HepG2 (cell line): ENCODE results near the gene CMTM2. TPM values are rescaled to one million over a fixed set of nuclear protein-coding genes. Genes with fewer than 3 reads are reported as not detected.

Source experiments
- ARNTL ChIP-seq: sonication (generic); formaldehyde crosslinking; IDR thresholded peaks from 2 replicates; pipeline ENCODE4 v1.4.0; 2020; ENCODE audit warnings: mild to moderate bottlenecking, missing genetic modification reagents
- ATF6 ChIP-seq: sonication (generic); formaldehyde crosslinking; conservative IDR thresholded peaks from 2 replicates; pipeline ENCODE4 v1.4.0; 2020; ENCODE audit warnings: missing genetic modification reagents
- GMEB1 ChIP-seq: sonication (generic); formaldehyde crosslinking; IDR thresholded peaks from 2 replicates; pipeline ENCODE4 v1.5.1; 2020; ENCODE audit warnings: missing genetic modification reagents, mild to moderate bottlenecking, borderline replicate concordance
- HOMEZ ChIP-seq: IDR thresholded peaks from 2 replicates; pipeline ENCODE4 v1.6.1; 2016; ENCODE audit warnings: low read depth
- KLF11 ChIP-seq: IDR thresholded peaks from 2 replicates; pipeline ENCODE4 v1.6.1; 2016; ENCODE audit warnings: missing compliant biosample characterization
- KMT2B ChIP-seq: IDR thresholded peaks from 2 replicates; pipeline ENCODE4 v1.6.1; 2016; ENCODE audit warnings: missing genetic modification reagents, missing compliant biosample characterization
- MTF1 ChIP-seq: sonication (generic); formaldehyde crosslinking; IDR thresholded peaks from 2 replicates; pipeline ENCODE4 v1.5.0; 2020; ENCODE audit warnings: missing genetic modification reagents
- NFRKB ChIP-seq: fragments of 450-650 bp; IDR thresholded peaks from 2 replicates; pipeline ENCODE4 v1.6.1; 2017
- NPAS2 ChIP-seq: sonication (generic); formaldehyde crosslinking; IDR thresholded peaks from 2 replicates; pipeline ENCODE4 v1.8.0; 2022; ENCODE audit warnings: mild to moderate bottlenecking, missing genetic modification reagents, borderline replicate concordance
- SRSF9 ChIP-seq: fragments of 200-400 bp; formaldehyde crosslinking; IDR thresholded peaks from 2 replicates; pipeline ENCODE4 v1.6.1; 2018; ENCODE audit warnings: borderline replicate concordance, mild to moderate bottlenecking, low read depth, low read length; ENCODE audit not compliant: insufficient read depth, poor library complexity, severe bottlenecking
- SUZ12 ChIP-seq: fragments of 150-350 bp; IDR thresholded peaks from 2 replicates; pipeline ENCODE4 v1.6.1; 2014; ENCODE audit warnings: low read depth, low read length
- THAP8 ChIP-seq: sonication (generic); formaldehyde crosslinking; IDR thresholded peaks from 2 replicates; pipeline ENCODE4 v1.5.1; 2020; ENCODE audit warnings: missing genetic modification reagents, mild to moderate bottlenecking, borderline replicate concordance
- TSC22D2 ChIP-seq: sonication (generic); formaldehyde crosslinking; IDR thresholded peaks from 2 replicates; pipeline ENCODE4 v1.5.1; 2020; ENCODE audit warnings: missing genetic modification reagents, mild to moderate bottlenecking, borderline replicate concordance
- ZBTB14 ChIP-seq: sonication (generic); formaldehyde crosslinking; IDR thresholded peaks from 2 replicates; pipeline ENCODE4 v1.4.0; 2020; ENCODE audit warnings: missing genetic modification reagents
- ZBTB33 ChIP-seq: sonication (generic); formaldehyde crosslinking; IDR thresholded peaks from 2 replicates; pipeline ENCODE4 v1.4.0; 2020; ENCODE audit warnings: missing genetic modification reagents
- ZNF101 ChIP-seq: sonication (generic); formaldehyde crosslinking; IDR thresholded peaks from 2 replicates; pipeline ENCODE4 v1.4.0; 2020; ENCODE audit warnings: mild to moderate bottlenecking, low read depth, missing genetic modification reagents, borderline replicate concordance
- ZNF160 ChIP-seq: sonication (generic); formaldehyde crosslinking; IDR thresholded peaks from 2 replicates; pipeline ENCODE4 v1.8.0; 2022; ENCODE audit warnings: mild to moderate bottlenecking, inconsistent platforms, missing genetic modification reagents
- ZNF274 ChIP-seq: sonication (generic); formaldehyde crosslinking; IDR thresholded peaks from 2 replicates; pipeline ENCODE4 v1.5.1; 2020; ENCODE audit warnings: mild to moderate bottlenecking, missing genetic modification reagents
- ZNF335 ChIP-seq: sonication (generic); formaldehyde crosslinking; IDR thresholded peaks from 2 replicates; pipeline ENCODE4 v1.4.0; 2020; ENCODE audit warnings: missing genetic modification reagents
- ZNF782 ChIP-seq: sonication (generic); formaldehyde crosslinking; IDR thresholded peaks from 2 replicates; pipeline ENCODE4 v1.4.0; 2020; ENCODE audit warnings: missing genetic modification reagents, mild to moderate bottlenecking, borderline replicate concordance
- polyA plus RNA-seq, 8 experiments: library from polyadenylated mRNA; depleted of rRNA in 3 of 8; stranded (reverse) in 7 of 8; unstranded in 1 of 8; fragments of >200 nt; fragmentation: Illumina TruSeq in 4 of 8; extraction: Trizol in 4 of 8; gene quantifications; 2 replicates each; pipeline versions ENCODE4 v1.2.1 to v1.2.3, GENCODE V29; 2011 to 2016; ENCODE audit warnings: low read depth in 4 of 8, missing spikeins in 1 of 8, mixed read lengths in 1 of 8; ENCODE audit not compliant: insufficient read depth in 1 of 8
- total RNA-seq, 5 experiments: library from RNA; depleted of rRNA; stranded (reverse); fragments of >200 nt; fragmentation: Illumina TruSeq; extraction: Trizol; gene quantifications; 2 replicates each; pipeline ENCODE4 v1.2.3, GENCODE V29; 2016; ENCODE audit warnings: low read depth in 1 of 5

Gene CMTM2
- total and polyA plus RNA-seq, 2 of the 13 experiments (the other 11 are each of a cell fraction or from before 2014, with no cell fraction given): not detected

GRCh38 chr16:66549284-66550131 lies 29.8 kb upstream of the CMTM2 start, which contains the start of gene TK2 (continued):
- TF ChIP-seq ZBTB33 (CRISPR knock-in tag) (peak; percentile 92), ZNF335 (CRISPR knock-in tag) (no peak), ZNF160 (CRISPR knock-in tag) (no peak; the same call in 1 of the 2 replicates), GMEB1 (CRISPR knock-in tag) (no peak), ZNF274 (CRISPR knock-in tag) (peak; percentile 85; the same call in 1 of the 2 replicates), SUZ12 (no peak), KMT2B (peak; percentile 66; the same call in 1 of the 2 replicates), ZBTB14 (peak; percentile 64), KLF11 (CRISPR knock-in tag) (no peak), THAP8 (CRISPR knock-in tag) (no peak; the same call in 1 of the 2 replicates), NPAS2 (CRISPR knock-in tag) (no peak), HOMEZ (CRISPR knock-in tag) (no peak), ZNF782 (no peak), NFRKB (no peak), MTF1 (CRISPR knock-in tag) (peak; percentile 85; the same call in 1 of the 2 replicates), ATF6 (no peak), TSC22D2 (CRISPR knock-in tag) (no peak), ARNTL (CRISPR knock-in tag) (0 out of 2 replicates have a peak, but pooled peaks have one; percentile 33), SRSF9 (no peak), ZNF101 (CRISPR knock-in tag) (no peak)
